Activated CD8-positive, alpha-beta memory T cell treated with anti-CD3 and anti-CD28 coated beads for 48 hours (primary cell): Measurements from ENCODE around the gene DDX10.

Experiments
- DNase-seq, 3 experiments: peaks; one replicate each; pipeline ENCODE4 v3.0.0-alpha.2; 2020; ENCODE audit warnings: low read depth in 2 of 3, low spot score in 2 of 3

DDX10 gene

DNA sequence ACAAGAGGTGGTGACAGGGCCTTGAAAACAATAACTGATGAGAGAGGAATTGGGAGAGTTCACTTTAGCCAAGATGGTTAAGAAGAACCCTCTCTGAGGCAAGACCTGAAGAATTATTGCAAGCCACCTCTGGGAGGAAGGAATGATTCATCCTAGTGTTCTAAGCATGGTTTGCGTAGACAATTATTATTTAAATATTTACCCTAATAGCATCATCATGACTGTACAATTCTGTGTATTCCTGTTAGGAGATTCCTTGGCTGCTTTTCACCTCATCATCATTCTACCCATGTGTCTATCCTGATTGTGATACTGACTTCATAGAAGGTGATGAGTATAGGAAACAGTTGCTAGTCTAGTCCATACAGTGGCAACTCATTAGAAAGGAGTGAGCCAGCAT is 264.4 kb downstream of the DDX10 start:
- no peak for DNase-seq

DNA sequence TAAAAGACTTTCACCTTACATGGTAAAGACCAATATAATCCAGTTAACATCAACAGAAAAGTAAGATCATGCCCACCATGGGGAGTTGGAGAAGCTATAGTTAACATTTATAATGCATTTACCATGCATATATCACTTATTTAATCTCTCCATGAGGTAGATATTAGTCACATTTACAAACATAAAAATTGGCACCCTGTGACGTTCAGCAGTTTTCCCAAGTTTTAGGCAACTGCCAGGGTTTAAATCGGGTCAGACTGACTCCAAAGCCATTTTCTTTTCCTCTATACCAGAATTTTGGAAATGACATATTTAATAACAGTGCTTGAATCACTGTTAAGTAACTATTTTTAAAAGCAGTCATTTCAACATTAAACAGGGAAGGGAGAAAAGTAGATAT is 266.3 kb downstream of the DDX10 start:
- no peak for DNase-seq

DNA sequence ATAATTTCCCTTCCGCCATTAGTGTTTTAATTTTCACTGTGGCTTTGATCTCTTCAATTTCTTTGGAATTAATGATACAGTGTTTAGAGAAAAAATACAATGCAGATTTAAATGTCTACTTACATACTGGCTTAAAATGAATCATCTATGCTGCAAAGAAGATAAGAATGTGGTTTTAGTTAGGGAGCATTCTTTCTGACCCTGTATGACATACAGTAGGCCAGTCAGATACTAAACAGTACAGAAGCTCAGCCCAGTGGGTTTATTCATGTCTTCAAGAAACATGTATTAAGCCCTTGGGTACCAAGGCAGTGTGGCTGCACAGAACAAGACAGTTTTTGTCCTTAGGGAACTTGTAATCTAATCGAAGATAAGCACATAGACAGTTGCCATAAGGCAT is 268.8 kb downstream of the DDX10 start:
- DNase-seq = no peak

- DNase-seq = no peak
Measured at GRCh38 chr11:108934289-108934688, 269.4 kb downstream of the DDX10 start.

DNA sequence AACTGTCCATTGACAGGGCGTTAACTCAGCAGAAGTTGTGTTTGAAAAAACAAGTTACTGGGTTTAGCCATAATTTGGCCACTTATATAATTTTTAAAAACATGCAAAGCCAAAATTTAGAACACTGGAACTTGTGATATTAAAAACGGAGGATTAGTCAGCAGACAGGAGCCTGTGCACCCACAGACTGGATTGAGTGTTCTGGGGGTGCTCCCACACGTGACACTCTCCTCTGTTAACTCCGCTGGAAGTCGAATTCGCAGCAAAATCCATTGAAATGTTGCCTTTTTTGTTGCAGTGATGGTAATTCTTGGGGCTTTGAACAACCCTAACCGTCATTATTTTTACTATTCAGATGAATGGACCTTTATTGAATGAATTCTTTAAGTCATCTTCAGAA is 269.8 kb downstream of the DDX10 start:
- DNase-seq = no peak

GRCh38 chr11:108937746-108938145 is 272.9 kb downstream of the DDX10 start:
- DNase-seq = no peak

DNA sequence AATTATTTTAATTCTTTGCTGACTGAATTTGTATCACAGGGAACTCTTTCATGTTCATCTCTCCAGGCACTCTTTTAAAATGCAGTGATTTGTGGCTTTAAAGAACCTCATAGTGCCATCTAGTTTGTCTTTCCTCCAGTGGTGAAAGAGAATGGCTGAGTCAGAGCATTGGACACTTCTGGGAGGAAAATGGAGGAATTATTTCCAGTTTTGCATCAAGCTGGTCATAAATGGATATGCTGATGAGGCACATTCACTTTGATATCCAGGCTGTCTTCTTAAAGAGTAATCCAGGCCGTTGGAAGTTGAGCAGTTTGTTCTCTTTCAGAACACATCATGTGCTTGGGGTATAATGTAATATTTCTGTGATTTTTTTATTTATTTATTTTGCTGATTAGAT is 273.7 kb downstream of the DDX10 start:
- DNase-seq = no peak

DNA sequence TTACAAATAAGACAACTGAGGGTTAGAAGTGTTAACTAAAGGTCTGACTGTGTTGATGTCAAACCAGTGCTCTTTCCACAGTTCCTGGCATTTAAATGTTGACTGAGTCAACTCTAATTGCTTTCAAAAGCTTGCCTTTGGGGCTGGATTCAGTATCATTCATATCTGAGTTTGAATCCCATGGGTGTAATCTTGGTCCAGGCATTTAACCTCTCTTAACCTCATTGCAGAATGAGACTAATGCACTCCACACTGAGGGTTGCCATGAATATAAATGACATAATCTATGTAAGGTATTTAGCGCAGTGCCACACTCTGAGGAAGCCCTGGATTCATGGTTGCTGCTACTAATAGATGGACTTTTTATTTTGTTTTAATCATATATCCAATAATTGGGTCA is 274.3 kb downstream of the DDX10 start:
- no peak for DNase-seq

DNA sequence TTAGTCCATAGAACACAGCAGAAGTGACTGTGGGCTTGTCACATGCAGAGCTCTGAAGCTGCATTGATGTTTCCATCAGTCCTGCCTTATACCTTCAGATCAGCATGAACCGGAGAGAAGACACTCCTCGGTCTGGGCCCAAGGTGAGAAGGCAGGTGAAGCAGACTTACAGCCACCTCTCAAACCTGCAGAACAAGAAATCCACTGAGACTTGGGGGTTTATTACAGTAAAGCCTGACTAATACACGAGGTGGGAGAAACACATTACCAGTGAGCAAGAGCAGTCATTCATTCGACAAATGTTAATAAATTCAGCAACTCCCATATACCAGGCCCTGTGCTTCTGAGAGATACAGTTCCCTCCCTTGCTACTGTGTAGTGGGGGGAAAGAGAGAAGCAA is 279.0 kb downstream of the DDX10 start:
- DNase-seq = no peak

GRCh38 chr11:108944471-108945178 is 279.8 kb downstream of the DDX10 start:
- DNase-seq = no peak

GRCh38 chr11:108945341-108945740 is 280.5 kb downstream of the DDX10 start:
- no peak for DNase-seq

GRCh38 chr11:108947654-108948570 is 283.0 kb downstream of the DDX10 start:
- no peak for DNase-seq

DNA sequence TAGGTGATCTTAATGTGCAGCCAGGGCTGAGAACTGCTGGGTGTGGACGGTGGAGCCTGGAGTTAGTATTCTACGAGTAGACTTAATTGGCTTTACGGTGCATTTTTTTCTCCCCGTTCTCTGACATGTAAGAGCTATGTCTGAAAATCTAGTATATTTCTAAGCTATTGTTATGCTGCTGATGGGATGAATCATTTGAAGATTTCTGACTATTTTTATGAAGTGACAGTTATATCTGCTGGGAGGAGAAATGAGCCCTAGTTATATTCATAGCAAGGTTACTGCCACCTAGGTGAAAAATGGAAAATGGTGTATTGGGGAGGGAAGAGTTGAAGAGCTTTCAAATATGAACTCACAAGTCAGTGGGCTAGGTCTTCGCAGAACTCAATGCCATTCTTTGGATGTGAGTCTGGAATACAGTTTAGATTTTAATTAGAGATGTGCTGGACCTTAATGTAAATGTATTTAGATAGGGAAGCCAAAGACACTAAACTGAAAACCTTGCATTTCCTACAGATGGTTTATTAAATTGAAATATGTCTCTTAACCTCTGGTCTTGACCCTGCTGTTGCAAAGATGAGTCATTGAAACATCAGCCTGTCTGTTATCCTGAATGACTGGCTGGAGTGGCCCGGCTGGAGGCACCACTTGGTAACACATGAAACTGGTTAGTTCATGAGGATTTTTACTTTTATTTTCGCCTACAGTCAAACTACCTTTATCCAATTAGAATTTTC is 293.7 kb downstream of the DDX10 start:
- no peak for DNase-seq

DNA sequence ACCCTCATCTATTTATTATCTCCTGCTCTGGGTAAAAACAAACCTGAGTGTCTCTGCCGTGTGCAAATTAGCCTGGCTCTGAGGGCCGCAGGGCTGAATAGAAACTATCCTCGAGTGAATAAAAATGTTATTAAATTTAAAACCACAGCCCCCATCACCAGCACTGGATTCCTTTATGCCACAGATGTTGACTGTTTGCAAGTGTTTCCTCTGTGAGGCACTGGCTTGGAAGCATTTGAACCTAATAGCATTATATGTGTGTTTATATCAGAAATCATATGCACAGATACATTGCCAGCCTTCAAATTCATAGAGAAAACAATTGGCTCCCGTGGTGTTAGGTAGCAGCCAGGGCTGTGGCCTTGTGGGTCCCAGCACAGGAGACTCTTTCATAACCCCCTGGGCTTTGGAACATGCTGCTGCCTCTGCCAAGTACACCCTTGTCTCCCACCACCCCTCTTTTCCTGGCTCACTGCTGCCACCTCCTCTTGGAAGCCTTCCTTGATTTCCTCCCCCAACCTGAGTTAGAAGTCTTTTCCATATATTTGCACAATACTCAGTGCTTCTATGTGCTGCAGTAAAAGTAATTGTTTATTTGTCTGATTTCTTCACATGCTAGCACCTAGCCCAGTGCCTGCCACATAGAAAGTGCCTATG is 294.4 kb downstream of the DDX10 start:
- DNase-seq = no peak

GRCh38 chr11:108959874-108960273 is 295.0 kb downstream of the DDX10 start:
- DNase-seq = no peak

DNA sequence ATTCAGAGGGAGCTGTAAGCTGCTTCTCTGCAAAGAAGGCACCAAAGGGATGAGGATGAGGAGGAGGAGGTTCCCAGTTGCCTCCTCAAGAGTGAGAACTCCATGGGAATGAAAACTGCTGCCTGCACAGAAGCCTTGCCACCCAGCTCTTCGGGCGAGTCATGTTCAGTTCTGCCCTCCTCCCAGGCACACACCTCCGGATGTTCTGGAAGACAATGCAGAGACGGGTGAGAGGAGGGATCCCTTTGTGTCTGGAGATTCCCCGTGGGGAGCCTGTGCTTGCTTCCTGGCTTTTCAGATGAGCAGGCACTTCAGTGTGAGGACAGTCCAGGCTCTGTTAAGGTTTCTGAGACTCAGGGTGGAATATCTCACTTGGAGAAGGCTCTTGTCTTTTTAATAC is 295.6 kb downstream of the DDX10 start:
- DNase-seq = no peak

GRCh38 chr11:108961095-108961494 is 296.2 kb downstream of the DDX10 start:
- DNase-seq = no peak

- DNase-seq = no peak
Measured at GRCh38 chr11:108963118-108963517, 298.2 kb downstream of the DDX10 start.

GRCh38 chr11:108965306-108966001 is 300.6 kb downstream of the DDX10 start:
- DNase-seq = no peak

DNA sequence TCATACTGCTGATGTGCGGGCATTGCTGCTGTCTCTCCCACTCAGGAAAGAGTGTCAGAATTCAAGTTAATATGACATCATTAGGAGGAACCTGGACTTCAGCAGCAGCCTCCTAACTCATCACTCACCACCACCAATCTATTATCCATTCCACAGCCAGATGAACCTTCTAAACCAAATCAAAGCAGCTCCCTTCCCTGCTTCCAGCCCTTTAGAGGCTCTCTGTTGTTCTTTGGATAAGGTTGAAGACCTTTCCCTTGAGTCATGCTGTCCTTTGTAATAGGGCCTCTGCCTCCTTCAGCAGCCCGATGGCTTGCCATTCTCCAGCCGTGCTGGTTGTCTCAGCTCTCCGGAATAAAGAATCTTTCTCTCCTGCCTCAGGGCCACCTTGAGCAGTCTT is 301.3 kb downstream of the DDX10 start:
- DNase-seq = no peak

DNA sequence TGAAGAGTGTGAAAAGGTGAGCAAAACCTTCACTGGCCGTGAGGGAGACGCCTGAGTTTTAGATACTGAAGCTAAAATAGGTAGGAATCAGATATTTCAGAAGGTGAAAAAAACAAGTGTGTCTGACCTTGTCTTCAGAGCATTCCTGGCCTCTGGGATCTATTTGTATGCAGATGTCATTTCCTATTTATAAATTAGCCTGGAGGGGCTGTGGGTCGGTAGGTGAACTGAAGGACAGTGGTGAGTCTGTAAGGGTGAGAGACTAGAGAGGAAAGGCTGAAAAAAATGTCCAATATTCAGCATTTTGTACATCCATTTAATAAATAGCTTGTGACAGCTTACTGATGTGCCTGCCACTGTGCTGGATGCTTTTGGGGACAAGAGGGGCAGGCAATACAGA is 302.1 kb downstream of the DDX10 start:
- no peak for DNase-seq
